ENCODE measurements around the gene RNF34. TPM values are rescaled to one million over a fixed set of nuclear protein-coding genes. Genes with fewer than 3 reads are reported as not detected.
A peak's percentile ranks its signal among the peaks of the same experiment; 100 is the strongest.

RNF34 gene
- total RNA-seq, 4 donors from 2014 or later, result 29.5 to 56.6 (median 35.5) TPM

DNA sequence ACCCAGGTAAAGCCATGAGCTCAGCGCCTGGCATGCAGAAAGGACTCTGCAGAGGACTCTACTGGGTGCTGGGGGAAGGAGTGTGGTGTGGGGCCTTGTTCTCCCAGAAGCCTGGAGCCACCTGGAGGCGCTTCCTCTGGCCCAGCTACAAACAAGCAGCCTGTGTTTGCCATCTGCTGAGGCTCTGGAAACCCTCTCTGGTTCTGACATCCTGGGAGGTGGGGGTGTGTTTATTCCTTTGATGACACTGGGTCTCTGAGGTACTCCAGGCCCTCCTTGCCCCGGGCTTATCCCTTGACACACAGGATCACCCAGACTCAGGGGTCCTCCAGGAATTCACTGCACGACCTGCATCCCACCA is 44.9 kb downstream of the RNF34 start:
- TF ChIP-seq, protein P1, sequence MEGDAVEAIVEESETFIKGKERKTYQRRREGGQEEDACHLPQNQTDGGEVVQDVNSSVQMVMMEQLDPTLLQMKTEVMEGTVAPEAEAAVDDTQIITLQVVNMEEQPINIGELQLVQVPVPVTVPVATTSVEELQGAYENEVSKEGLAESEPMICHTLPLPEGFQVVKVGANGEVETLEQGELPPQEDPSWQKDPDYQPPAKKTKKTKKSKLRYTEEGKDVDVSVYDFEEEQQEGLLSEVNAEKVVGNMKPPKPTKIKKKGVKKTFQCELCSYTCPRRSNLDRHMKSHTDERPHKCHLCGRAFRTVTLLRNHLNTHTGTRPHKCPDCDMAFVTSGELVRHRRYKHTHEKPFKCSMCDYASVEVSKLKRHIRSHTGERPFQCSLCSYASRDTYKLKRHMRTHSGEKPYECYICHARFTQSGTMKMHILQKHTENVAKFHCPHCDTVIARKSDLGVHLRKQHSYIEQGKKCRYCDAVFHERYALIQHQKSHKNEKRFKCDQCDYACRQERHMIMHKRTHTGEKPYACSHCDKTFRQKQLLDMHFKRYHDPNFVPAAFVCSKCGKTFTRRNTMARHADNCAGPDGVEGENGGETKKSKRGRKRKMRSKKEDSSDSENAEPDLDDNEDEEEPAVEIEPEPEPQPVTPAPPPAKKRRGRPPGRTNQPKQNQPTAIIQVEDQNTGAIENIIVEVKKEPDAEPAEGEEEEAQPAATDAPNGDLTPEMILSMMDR (IDR thresholded peaks at IDR 0.05), result no peak
- no peak for ATAC-seq (ENCODE audit: low FRiP score)

DNA sequence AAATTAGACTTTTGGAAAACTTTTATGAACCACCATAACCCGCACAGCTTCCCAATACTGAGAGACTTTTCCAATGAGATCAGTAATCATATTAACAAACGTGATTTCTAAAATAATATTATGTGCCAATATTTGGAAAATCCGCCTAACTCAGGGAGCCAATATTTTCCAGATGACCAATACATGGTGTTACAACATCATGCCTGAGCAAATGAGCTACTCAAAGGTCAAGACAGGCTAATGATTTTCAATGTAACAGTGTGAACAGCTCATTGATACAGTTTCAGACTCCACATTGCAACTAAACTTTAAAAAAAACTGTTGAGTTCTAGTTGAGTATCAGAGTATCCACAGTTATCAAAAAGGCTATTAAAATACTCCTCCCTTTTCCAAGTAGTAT is 46.8 kb downstream of the RNF34 start:
- TF ChIP-seq, protein P1 (IDR thresholded peaks at IDR 0.05), result no peak
- DNase-seq (ENCODE audit: low spot score) (no peak), ATAC-seq (ENCODE audit: low FRiP score) (no peak)

More for the DNA sequence above, 44.9 kb downstream of the RNF34 start:
- no peak for DNase-seq (ENCODE audit: low spot score)

DNA sequence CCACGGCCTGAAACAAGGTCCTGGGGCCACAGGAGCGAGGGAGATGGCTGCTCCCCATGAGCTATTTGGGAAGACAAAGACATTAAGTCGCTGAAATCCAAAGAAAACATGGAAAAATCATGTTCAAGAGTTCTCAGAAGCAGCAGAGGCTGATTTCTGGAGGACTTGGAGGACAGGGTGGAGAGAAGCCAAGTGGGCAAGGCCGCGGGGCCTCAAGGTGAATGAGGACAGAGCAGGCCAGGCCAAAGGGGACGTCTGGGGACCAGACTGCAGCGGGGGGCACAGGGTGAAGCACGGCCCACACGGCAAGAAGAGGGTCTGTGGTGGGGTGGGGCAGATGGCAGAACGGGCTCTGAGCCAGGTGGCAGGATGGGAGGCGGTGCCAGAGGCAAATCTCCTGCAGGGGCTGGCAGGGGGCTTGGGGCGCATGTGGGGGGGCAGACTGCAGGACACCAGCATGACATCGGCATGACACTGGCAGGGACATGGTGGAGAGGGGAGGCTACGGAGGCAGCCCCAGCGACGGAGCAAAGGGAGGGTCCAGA is 48.9 kb downstream of the RNF34 start:
- DNase-seq (ENCODE audit: low spot score) (no peak), ATAC-seq (ENCODE audit: low FRiP score) (no peak)
- TF ChIP-seq, protein P1 (IDR thresholded peaks at IDR 0.05), result no peak

DNA sequence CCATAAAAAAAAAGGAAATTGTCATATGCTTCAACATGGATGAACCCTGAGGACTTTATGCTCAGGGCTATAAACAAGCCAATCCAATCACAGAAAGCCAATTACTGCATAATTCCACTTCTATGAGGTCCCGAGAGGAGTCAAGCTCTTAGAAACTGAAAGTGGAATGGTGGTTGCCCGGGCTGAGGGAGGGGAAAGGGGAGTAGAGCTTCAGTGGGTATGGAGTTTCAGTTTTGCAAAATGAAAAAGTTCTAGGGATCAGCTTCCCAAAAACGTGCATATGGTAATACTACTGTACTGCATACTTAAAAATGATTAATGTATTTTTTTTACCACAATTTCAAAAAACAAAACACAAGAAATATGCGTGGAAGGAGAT is 52.0 kb downstream of the RNF34 start:
- ATAC-seq (ENCODE audit: low FRiP score), result no peak

DNA sequence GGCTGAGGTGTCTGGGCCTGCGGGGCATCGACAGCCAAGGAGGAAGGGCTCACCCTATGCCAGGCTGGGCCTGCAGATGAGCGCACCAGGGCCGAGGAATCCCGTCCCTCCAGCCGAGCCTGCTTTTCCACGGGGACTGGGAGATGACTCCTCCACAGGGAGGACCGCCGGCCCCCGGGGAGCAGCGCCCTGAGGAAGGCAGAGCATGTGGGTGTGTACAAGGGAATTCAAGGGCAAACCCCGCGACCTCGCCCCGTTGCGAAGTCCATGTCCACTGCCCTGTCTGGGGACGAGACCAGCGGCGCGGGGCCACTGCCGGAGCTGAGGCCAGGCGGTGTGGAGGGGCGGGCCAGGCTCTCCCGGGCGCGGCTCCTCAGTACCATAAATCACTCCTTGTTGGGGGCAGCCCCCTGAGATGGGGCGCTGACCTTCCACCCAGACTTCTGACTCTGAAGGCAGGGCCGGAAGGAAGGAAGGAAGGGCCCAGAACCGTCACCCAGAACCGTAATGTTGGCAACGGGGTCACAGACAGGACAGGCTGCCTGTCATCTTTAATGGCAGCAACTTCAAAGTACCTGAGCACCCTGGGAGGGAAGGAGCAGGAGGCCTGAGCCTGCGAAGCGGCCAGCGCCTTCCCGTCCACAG is 52.5 kb downstream of the RNF34 start:
- DNase-seq (ENCODE audit: low spot score) (no peak), ATAC-seq (ENCODE audit: low FRiP score) (peak; percentile 42)
- TF ChIP-seq, protein P1 (IDR thresholded peaks at IDR 0.05), result no peak

More for the DNA sequence above, 52.0 kb downstream of the RNF34 start:
- no peak for DNase-seq (ENCODE audit: low spot score)
- TF ChIP-seq, protein P1 (IDR thresholded peaks at IDR 0.05), result no peak

DNA sequence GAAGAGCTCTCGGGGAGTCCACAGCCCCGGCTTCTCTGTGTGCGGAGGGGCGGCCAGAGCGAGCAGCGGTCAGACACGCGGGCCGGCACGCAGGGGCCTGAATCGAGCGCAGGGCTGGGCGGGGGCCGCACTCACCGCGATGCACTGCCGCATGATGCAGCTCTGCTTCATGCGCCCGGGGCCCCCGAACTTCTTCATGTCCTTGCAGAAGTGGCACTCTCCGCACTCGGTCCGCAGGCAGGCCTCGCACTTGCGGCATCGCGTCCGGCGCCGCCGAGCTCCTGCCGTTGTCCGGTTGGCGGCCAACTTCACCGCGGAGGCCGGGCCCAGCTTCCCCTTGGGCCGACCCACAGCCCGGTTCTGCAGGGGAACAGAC is 53.1 kb downstream of the RNF34 start:
- TF ChIP-seq, protein P1 (IDR thresholded peaks at IDR 0.05), result no peak
- DNase-seq (ENCODE audit: low spot score) (no peak), ATAC-seq (ENCODE audit: low FRiP score) (no peak)

DNA sequence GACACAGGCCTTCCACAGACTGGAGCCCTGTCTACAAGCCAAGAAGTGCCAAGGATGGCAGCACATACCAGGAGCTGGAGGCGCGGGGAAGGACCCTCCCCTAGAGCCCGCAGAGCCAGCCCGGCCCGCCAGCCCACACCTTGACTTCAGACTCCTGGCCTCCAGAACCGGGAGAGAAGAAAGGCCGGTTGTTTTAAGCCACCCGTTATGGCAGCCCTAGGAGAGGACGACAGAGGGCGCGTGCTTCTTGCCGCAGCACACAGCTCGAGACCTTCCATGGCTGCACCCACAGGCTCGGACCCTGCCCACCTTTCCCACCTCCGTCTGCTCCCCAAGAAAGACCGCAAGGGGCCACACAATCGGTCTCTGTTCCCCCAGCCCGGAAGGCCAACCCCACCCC is 53.7 kb downstream of the RNF34 start:
- no peak for DNase-seq (ENCODE audit: low spot score)
- TF ChIP-seq, protein P1 (IDR thresholded peaks at IDR 0.05), result no peak
- ATAC-seq (ENCODE audit: low FRiP score), result no peak
